Esophagus muscularis mucosa (tissue), 3 donors: ENCODE results near the gene CILP2.

ENCODE experiments used
- POLR2A ChIP-seq: fragments of 450-650 bp; IDR thresholded peaks from one replicate; pipeline ENCODE4 v1.6.1; 2017; ENCODE audit warnings: antibody characterized with exemption, moderate library complexity, mild to moderate bottlenecking, low read depth
- POLR2AphosphoS5 ChIP-seq, 2 donors: sonication (generic); formaldehyde crosslinking; IDR thresholded peaks; one replicate each; pipeline ENCODE4 v1.6.1; 2017; ENCODE audit warnings: antibody characterized with exemption in 2 of 2
- TF ChIP-seq, protein P1 (sequence below), 3 experiments: fragments of 200-600 bp in 2 of 3; fragments of 450-650 bp in 1 of 3; sonication (generic) in 2 of 3; IDR thresholded peaks; one replicate each; pipeline ENCODE4 v1.5.1; 2017 to 2019; ENCODE audit warnings: antibody characterized with exemption in 3 of 3, mild to moderate bottlenecking in 2 of 3, moderate library complexity in 1 of 3

GRCh38 chr19:19532806-19533701 lies 5.0 kb upstream of the CILP2 start:
- TF ChIP-seq, protein P1, sequence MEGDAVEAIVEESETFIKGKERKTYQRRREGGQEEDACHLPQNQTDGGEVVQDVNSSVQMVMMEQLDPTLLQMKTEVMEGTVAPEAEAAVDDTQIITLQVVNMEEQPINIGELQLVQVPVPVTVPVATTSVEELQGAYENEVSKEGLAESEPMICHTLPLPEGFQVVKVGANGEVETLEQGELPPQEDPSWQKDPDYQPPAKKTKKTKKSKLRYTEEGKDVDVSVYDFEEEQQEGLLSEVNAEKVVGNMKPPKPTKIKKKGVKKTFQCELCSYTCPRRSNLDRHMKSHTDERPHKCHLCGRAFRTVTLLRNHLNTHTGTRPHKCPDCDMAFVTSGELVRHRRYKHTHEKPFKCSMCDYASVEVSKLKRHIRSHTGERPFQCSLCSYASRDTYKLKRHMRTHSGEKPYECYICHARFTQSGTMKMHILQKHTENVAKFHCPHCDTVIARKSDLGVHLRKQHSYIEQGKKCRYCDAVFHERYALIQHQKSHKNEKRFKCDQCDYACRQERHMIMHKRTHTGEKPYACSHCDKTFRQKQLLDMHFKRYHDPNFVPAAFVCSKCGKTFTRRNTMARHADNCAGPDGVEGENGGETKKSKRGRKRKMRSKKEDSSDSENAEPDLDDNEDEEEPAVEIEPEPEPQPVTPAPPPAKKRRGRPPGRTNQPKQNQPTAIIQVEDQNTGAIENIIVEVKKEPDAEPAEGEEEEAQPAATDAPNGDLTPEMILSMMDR (IDR thresholded peaks at IDR 0.05) = no peak
- TF ChIP-seq POLR2AphosphoS5 (IDR thresholded peaks at IDR 0.05) (no peak), POLR2A (no peak)
